CD4-positive, alpha-beta memory T cell (primary cell): Measurements from ENCODE around the gene ROBO1. TPM values are rescaled to one million over a fixed set of nuclear protein-coding genes. Genes with fewer than 3 reads are reported as not detected.

Experiments used
- CTCF ChIA-PET: fragments of 350-600 bp; sonication (Branson Sonifier 250); formaldehyde crosslinking; loops from one replicate; lab custom pipeline; 2021; ENCODE audit warnings: inconsistent platforms; ENCODE audit not compliant: partially characterized antibody; lab: Charles Lee
- POLR2A ChIA-PET: fragments of 350-600 bp; sonication (Branson Sonifier 250); formaldehyde crosslinking; loops from one replicate; lab custom pipeline; 2021; ENCODE audit not compliant: partially characterized antibody; lab: Charles Lee
- DNase-seq, 5 donors: peaks; one replicate each; pipeline versions ENCODE4 v3.0.0 to v3.0.0-alpha.2; 2020 to 2022; ENCODE audit warnings: mixed read lengths in 1 of 5
- H3K27ac ChIP-seq: one replicate; pipeline ENCODE4 v1.7.0; 2013; ENCODE audit warnings: low read depth, low read length
- H3K27me3 ChIP-seq: 2 replicates; pipeline ENCODE4 v1.7.0; 2013; ENCODE audit warnings: mild to moderate bottlenecking, low read length, moderate library complexity; ENCODE audit not compliant: insufficient read depth
- H3K36me3 ChIP-seq: 2 replicates; pipeline ENCODE4 v1.7.0; 2013; ENCODE audit warnings: mild to moderate bottlenecking, low read length, moderate library complexity; ENCODE audit not compliant: insufficient read depth
- H3K4me1 ChIP-seq: 2 replicates; pipeline ENCODE4 v1.7.0; 2013; ENCODE audit warnings: mild to moderate bottlenecking, low read length, moderate library complexity; ENCODE audit not compliant: insufficient read depth
- H3K4me3 ChIP-seq, 2 donors: one replicate each; pipeline ENCODE4 v1.7.0; 2013; ENCODE audit warnings: low read length in 2 of 2, mild to moderate bottlenecking in 1 of 2
- H3K9me3 ChIP-seq, 2 donors: one replicate each; pipeline ENCODE4 v1.7.0; 2013; ENCODE audit warnings: low read length in 2 of 2, control low read depth in 1 of 2; ENCODE audit not compliant: control insufficient read depth in 1 of 2
- H3K27ac Mint-ChIP-seq, 7 donors: one replicate each; pipeline ENCODE4 v1.8.0; 2020 to 2021; ENCODE audit warnings: mixed read lengths in 7 of 7, mild to moderate bottlenecking in 6 of 7, inconsistent platforms in 3 of 7, moderate library complexity in 3 of 7
- H3K27me3 Mint-ChIP-seq, 2 donors: one replicate each; pipeline ENCODE4 v1.8.0; 2020 to 2021; ENCODE audit warnings: mixed read lengths in 2 of 2
- H3K36me3 Mint-ChIP-seq, 2 donors: one replicate each; pipeline ENCODE4 v1.8.0; 2020 to 2021; ENCODE audit warnings: mixed read lengths in 2 of 2, inconsistent platforms in 1 of 2, mild to moderate bottlenecking in 1 of 2
- H3K4me1 Mint-ChIP-seq, 4 donors: one replicate each; pipeline ENCODE4 v1.8.0; 2020 to 2021; ENCODE audit warnings: mixed read lengths in 4 of 4, mild to moderate bottlenecking in 1 of 4
- H3K4me3 Mint-ChIP-seq, 8 donors: one replicate each; pipeline ENCODE4 v1.8.0; 2020 to 2021; ENCODE audit warnings: mixed read lengths in 8 of 8, mild to moderate bottlenecking in 7 of 8, moderate library complexity in 6 of 8, inconsistent platforms in 3 of 8
- H3K9me3 Mint-ChIP-seq, 8 donors: one replicate each; pipeline ENCODE4 v1.8.0; 2020 to 2021; ENCODE audit warnings: mixed read lengths in 8 of 8, mild to moderate bottlenecking in 5 of 8, inconsistent platforms in 3 of 8, moderate library complexity in 1 of 8
- intact Hi-C: fragments of 100-400 bp; cut with micrococcal nuclease; formaldehyde crosslinking; loops from one replicate; pipeline ENCODE4 v1.15.1; 2023
- polyA plus RNA-seq, 2 donors: library from polyadenylated mRNA; unstranded; fragments of 300-500 nt; fragmentation: Illumina TruSeq; gene quantifications; one replicate each; pipeline ENCODE4 v1.2.3, GENCODE V29; 2021
- total RNA-seq, 2 experiments: library from RNA; stranded (reverse); gene quantifications; one replicate each; pipeline ENCODE4 v1.2.3, GENCODE V29; 2021

The ROBO1 gene
- total and polyA plus RNA-seq, 4 experiments from 2014 or later: not detected

GRCh38 chr3:78825858-78826215, 942.0 kb downstream of the ROBO1 start:
- H3K27ac ChIP-seq: no peak overlapping the region
- intact Hi-C loops: no loop called here
- no peaks in the 10 kb centered on the region for H3K9me3 ChIP-seq
- no peaks in the 10 kb centered on the region for H3K36me3 Mint-ChIP-seq
- no peaks in the 10 kb centered on the region for H3K4me1 Mint-ChIP-seq
- no peak overlapping the region for H3K4me3 Mint-ChIP-seq
- no peaks in the 10 kb centered on the region for H3K27me3 ChIP-seq
- H3K27ac Mint-ChIP-seq: no peak overlapping the region
- no peaks in the 10 kb centered on the region for H3K27me3 Mint-ChIP-seq
- H3K36me3 ChIP-seq: no peaks in the 10 kb centered on the region
- peaks cover 2 to 18% (median 5%) of the 10 kb centered on the region in 8 donors for H3K9me3 Mint-ChIP-seq
- CTCF ChIA-PET: no interaction called here
- POLR2A ChIA-PET: no interaction called here
- H3K4me1 ChIP-seq: no peaks in the 10 kb centered on the region
- no peak for DNase-seq
- no peak overlapping the region for H3K4me3 ChIP-seq

- POLR2A ChIA-PET: no interaction called here
- CTCF ChIA-PET: no interaction called here
- H3K9me3 Mint-ChIP-seq: peaks cover 2 to 17% (median 5%) of the 10 kb centered on the region in 8 donors
- no peaks in the 10 kb centered on the region for H3K4me1 Mint-ChIP-seq
- intact Hi-C loops: no loop called here
- no peaks in the 10 kb centered on the region for H3K36me3 ChIP-seq
- H3K4me1 ChIP-seq: no peaks in the 10 kb centered on the region
- H3K27ac Mint-ChIP-seq: no peak overlapping the region
- no peaks in the 10 kb centered on the region for H3K36me3 Mint-ChIP-seq
- H3K27me3 Mint-ChIP-seq: no peaks in the 10 kb centered on the region
- H3K4me3 Mint-ChIP-seq: no peak overlapping the region
- no peak overlapping the region for H3K4me3 ChIP-seq
- DNase-seq: no peak
- H3K27ac ChIP-seq: no peak overlapping the region
- H3K9me3 ChIP-seq: no peaks in the 10 kb centered on the region
- no peaks in the 10 kb centered on the region for H3K27me3 ChIP-seq
Observed at GRCh38 chr3:78825118-78825857, 942.5 kb downstream of the ROBO1 start.

GRCh38 chr3:78823859-78824258, 943.9 kb downstream of the ROBO1 start:
- Mint-ChIP-seq H3K9me3 (peaks cover 3 to 17% (median 6%) of the 10 kb centered on the region in 8 donors), H3K27me3 (no peaks in the 10 kb centered on the region), H3K27ac (no peak overlapping the region), H3K4me3 (no peak overlapping the region), H3K36me3 (no peaks in the 10 kb centered on the region), H3K4me1 (no peaks in the 10 kb centered on the region)
- intact Hi-C loops: no loop called here
- Histone ChIP-seq H3K27ac (no peak overlapping the region), H3K36me3 (no peaks in the 10 kb centered on the region), H3K4me1 (no peaks in the 10 kb centered on the region), H3K27me3 (no peaks in the 10 kb centered on the region), H3K4me3 (no peak overlapping the region), H3K9me3 (no peaks in the 10 kb centered on the region)
- DNase-seq: no peak
- ChIA-PET CTCF (no interaction called here), POLR2A (no interaction called here)

- Histone ChIP-seq H3K27me3 (no peaks in the 10 kb centered on the region), H3K4me1 (no peaks in the 10 kb centered on the region), H3K27ac (no peak overlapping the region), H3K36me3 (no peaks in the 10 kb centered on the region), H3K4me3 (no peak overlapping the region), H3K9me3 (no peaks in the 10 kb centered on the region)
- Mint-ChIP-seq H3K9me3 (peaks cover 3 to 20% (median 8%) of the 10 kb centered on the region in 8 donors), H3K27ac (no peak overlapping the region), H3K4me1 (no peaks in the 10 kb centered on the region), H3K4me3 (no peak overlapping the region), H3K27me3 (no peaks in the 10 kb centered on the region), H3K36me3 (no peaks in the 10 kb centered on the region)
- intact Hi-C loops: no loop called here
- no peak for DNase-seq
- ChIA-PET POLR2A (no interaction called here), CTCF (no interaction called here)
Observed at GRCh38 chr3:78823434-78823833, 944.4 kb downstream of the ROBO1 start.

- no peak overlapping the region for H3K27ac ChIP-seq
- no peaks in the 10 kb centered on the region for H3K4me1 ChIP-seq
- no peaks in the 10 kb centered on the region for H3K27me3 ChIP-seq
- ChIA-PET CTCF (no interaction called here), POLR2A (no interaction called here)
- H3K4me3 ChIP-seq: no peak overlapping the region
- H3K9me3 ChIP-seq: no peaks in the 10 kb centered on the region
- H3K27ac Mint-ChIP-seq: no peak overlapping the region
- no peaks in the 10 kb centered on the region for H3K36me3 ChIP-seq
- H3K4me3 Mint-ChIP-seq: no peak overlapping the region
- intact Hi-C loops: no loop called here
- DNase-seq: no peak
- no peaks in the 10 kb centered on the region for H3K4me1 Mint-ChIP-seq
- no peaks in the 10 kb centered on the region for H3K36me3 Mint-ChIP-seq
- peaks cover 3 to 20% (median 8%) of the 10 kb centered on the region in 8 donors for H3K9me3 Mint-ChIP-seq
- H3K27me3 Mint-ChIP-seq: no peaks in the 10 kb centered on the region
Observed at GRCh38 chr3:78822726-78823125, 945.1 kb downstream of the ROBO1 start.

GRCh38 chr3:78820542-78820941, 947.3 kb downstream of the ROBO1 start:
- no peak overlapping the region for H3K4me3 ChIP-seq
- ChIA-PET CTCF (no interaction called here), POLR2A (no interaction called here)
- H3K9me3 ChIP-seq: no peaks in the 10 kb centered on the region
- H3K4me1 ChIP-seq: no peaks in the 10 kb centered on the region
- no peaks in the 10 kb centered on the region for H3K4me1 Mint-ChIP-seq
- H3K36me3 ChIP-seq: no peaks in the 10 kb centered on the region
- no peak for DNase-seq
- peaks cover 2 to 12% (median 8%) of the 10 kb centered on the region in 8 donors for H3K9me3 Mint-ChIP-seq
- no peak overlapping the region for H3K27ac Mint-ChIP-seq
- H3K27ac ChIP-seq: no peak overlapping the region
- intact Hi-C loops: no loop called here
- no peaks in the 10 kb centered on the region for H3K27me3 Mint-ChIP-seq
- H3K27me3 ChIP-seq: no peaks in the 10 kb centered on the region
- no peaks in the 10 kb centered on the region for H3K36me3 Mint-ChIP-seq
- H3K4me3 Mint-ChIP-seq: no peak overlapping the region

- DNase-seq: no peak
- H3K4me1 Mint-ChIP-seq: no peaks in the 10 kb centered on the region
- H3K27ac Mint-ChIP-seq: no peak overlapping the region
- Histone ChIP-seq H3K27ac (no peak overlapping the region), H3K9me3 (no peaks in the 10 kb centered on the region), H3K4me1 (no peaks in the 10 kb centered on the region), H3K4me3 (no peak overlapping the region), H3K27me3 (no peaks in the 10 kb centered on the region), H3K36me3 (no peaks in the 10 kb centered on the region)
- H3K36me3 Mint-ChIP-seq: no peaks in the 10 kb centered on the region
- no peak overlapping the region for H3K4me3 Mint-ChIP-seq
- CTCF ChIA-PET: no interaction called here
- intact Hi-C loops: no loop called here
- peaks cover 0 to 14% (median 6%) of the 10 kb centered on the region in 8 donors for H3K9me3 Mint-ChIP-seq
- POLR2A ChIA-PET: no interaction called here
- H3K27me3 Mint-ChIP-seq: no peaks in the 10 kb centered on the region
Observed at GRCh38 chr3:78818161-78818985, 949.4 kb downstream of the ROBO1 start.
